ENCODE results near the gene CPA1.

Gene CPA1

DNA sequence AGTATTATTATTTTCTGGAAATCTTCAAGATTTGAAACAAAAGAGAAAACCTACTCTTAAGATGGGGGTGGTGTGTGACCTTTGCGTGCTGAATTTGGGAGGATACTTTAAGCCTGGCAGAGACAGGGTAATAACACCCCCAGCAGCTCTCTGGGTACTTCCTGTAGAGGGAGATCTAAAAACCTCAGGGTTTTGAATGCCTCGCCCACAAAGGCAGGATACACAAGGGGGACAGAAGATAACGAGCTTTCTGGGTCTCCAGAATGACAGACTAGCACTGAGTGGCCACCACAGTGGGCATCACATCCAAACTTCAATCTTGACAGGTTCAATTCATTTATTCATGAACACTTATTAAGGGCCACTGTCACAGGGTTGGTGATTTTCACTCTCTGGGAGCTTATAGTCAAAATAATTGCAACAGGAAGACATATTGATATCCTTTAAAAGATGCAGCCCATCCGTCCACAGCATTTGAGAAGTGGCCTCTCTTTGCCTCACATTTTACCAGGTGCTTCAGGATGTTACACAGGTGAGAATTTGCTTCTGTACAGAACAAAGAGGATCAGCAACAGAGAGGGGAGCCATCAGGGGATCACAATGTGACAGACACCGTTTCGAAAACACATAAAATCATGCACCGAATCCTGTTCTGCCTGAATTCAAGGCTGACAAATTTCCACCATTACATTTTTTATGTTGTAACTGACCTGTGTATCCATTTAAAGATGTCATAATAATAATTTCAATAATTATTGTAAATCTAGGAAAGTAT, 14.3 kb downstream of the CPA1 start:
- no peak for DNase-seq (ENCODE audit: low read depth)

DNA sequence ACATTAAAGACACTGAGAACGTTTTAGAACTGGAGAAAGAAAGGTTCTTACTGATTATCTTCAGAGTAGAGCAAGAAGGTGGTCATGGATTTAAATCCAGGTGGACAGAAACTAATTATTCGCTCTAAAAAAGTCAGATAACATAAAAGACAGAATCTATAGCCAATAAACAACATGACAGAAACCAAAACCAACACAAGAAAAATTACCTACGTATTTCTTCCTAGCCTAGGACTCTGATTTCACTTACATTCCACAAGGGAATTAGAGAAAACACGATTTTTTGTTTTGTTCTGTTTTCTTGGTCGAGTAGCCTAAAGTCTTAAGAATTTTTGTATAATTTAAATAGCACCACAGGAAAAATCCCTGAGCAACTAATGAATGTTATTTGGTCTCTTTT, 15.1 kb downstream of the CPA1 start:
- DNase-seq (ENCODE audit: low read depth): no peak

DNA sequence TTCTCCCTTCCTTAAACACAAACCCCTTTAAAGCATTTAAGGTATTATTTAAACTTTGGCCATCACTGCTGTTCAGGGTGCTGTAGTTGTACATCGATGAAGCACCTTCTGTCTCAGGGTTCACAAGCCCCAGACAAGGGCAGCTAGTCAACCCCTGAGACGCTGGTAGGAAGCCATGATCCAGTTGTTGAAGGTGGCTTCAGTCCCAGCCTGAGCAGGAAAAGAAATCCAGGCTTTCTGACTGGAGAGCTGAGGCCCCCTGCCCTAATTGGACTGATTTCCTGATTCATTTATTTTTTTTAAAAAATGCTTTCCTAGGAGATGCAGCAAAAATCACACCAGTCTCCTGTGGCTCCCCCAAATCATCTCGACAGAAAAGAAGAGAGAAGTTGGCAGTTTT, 15.8 kb downstream of the CPA1 start:
- DNase-seq (ENCODE audit: low read depth): no peak

DNA sequence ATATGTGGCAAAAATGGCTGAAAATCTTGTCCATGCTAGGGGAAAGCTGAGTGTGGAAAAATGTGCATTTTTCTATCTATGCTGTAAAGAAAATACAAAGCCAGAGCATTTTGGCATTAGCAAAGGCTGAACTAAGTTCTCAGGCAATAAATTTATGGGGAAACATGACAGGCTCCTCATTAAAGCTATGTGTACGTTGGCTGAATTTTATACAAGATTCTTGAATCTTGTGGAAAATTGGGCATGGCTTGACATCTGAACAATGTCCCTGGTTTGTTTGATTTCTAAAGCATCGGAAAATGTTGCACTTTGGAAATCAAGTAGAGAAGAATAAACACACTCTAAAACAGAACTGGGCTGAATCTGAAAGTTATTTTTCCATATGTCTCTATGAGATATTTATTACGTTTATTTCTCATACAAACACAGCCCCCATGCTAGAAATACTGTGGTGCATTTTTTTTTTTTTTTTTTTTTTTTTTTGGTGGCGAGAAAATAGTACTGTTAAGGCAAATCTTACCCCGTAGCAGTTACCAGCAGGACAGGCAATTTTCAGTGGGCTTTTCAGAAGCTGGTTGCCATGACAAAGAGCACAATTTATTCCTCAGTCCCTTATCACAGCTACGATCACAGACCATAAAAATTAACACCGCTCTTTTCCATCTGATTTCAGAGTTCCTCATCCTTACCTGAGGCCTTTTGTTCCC, 16.9 kb downstream of the CPA1 start:
- no peak for DNase-seq (ENCODE audit: low read depth)

DNA sequence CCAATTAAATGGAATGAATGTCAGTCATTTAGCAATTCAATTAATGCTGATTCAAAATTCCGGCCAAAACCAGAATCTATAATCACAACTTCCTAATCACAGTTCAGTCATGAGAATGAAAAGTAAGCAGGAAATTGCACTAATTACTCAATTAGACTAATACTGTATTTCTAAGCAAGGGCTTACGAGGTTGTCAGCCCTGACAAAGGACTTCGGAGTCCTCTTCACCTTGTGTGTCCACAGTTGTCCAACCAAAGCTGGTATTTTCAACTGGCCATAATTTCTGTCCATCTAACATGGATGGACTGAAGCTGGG, 17.4 kb downstream of the CPA1 start:
- DNase-seq (ENCODE audit: low read depth): no peak

DNA sequence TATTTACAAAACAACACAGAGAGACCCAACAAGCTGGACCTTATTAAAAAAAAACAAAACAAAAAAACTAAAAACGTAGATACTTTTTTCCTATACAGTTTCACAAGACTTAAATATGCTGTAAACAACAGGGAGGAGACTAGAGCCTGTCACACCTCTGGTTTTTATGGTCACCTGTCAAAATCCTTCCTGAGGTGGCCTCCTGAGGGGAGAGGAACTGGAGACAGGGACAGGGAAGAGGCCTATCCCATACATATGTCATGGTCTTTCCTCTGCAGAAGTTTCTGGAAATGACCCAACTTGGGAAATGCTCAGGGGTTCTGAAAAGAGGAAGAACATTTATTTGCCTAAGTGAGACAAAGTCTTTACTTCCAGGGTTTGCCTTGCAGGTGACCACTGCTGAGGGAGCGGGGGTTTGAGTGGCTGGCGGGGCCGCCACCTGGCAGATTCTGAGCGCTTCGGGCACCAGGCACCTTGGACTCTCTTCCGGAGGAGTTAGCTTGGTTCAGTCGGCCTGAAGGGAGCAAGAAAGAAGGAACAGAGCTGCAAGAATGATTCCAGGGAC, 18.3 kb downstream of the CPA1 start:
- no peak for DNase-seq (ENCODE audit: low read depth)

DNA sequence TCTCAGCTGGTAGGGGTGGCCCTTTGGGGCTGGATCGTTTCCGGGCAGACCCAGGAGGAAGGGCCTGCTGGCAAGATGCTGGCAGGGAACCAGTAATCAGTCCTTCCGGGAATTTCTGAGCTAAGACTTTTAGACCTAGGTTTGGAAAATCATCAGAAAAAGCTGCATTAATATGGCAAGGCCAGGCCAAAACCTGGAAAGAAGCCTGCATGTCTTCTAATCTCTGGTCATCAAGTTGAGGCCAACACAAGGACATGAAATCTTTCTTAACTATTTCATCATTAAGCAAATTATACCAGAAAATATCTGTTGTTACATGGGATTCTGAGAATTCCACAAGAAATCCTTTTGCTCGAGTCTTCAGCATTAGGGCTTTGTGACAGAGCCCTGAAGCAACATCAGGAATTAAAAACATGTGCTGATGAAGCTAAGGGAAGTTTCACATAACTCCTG, 19.9 kb downstream of the CPA1 start:
- DNase-seq (ENCODE audit: low read depth): no peak

DNA sequence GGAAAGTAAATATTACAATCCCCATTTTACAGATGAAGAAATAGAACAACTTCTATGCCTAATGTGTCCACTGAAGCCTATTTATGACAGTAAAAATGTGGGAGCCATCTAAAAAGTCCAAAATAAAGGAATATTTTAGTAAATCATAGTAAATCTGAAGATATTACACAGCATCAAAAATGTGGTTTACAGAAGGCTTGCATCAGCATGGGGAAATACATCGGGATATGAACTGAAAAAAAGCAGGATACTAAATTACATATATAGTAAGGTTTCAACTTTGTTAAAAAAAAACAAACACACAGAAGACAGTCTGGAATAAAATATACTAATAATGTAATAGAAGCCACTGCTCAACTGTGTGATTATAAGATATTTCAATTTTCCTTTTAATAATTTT, 20.8 kb downstream of the CPA1 start:
- DNase-seq (ENCODE audit: low read depth): no peak

DNA sequence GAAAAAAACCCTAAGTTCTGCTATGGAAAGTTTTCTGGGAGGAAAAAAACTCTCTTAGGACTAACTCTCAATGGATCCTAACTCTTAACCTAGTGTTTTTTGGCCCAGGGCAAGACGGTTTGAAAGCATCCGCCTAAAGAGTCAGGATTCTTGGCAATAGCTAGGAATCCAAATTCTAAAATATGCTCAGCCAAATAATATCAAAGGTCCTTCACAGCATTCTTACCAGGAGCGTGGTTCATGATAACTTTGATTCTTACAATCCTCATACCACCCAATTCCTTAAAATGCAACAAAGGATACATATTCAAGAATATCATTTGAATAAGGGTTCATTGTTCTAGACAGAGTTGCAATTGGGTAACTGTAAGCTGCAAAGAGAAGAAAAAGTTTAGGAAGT, 21.3 kb downstream of the CPA1 start:
- DNase-seq (ENCODE audit: low read depth): no peak

DNA sequence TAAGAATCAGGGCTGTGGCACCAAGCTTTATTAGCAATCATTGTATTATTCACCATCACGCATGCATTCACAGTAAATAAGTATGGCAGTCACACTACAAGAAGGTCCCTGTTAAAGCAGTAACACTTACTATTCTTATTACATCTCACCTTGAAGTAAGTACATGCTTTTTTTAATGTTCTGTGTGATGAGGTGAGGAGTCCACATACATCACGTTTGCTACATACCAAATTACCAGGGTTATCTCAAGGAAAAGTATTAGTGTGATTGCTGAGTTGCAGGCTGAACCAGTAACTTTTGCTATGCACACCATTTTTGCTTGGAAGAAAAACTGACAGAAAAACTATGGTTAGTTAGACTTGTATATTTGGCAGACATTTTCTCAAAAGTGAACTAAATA, 24.7 kb downstream of the CPA1 start:
- DNase-seq (ENCODE audit: low read depth): no peak

DNA sequence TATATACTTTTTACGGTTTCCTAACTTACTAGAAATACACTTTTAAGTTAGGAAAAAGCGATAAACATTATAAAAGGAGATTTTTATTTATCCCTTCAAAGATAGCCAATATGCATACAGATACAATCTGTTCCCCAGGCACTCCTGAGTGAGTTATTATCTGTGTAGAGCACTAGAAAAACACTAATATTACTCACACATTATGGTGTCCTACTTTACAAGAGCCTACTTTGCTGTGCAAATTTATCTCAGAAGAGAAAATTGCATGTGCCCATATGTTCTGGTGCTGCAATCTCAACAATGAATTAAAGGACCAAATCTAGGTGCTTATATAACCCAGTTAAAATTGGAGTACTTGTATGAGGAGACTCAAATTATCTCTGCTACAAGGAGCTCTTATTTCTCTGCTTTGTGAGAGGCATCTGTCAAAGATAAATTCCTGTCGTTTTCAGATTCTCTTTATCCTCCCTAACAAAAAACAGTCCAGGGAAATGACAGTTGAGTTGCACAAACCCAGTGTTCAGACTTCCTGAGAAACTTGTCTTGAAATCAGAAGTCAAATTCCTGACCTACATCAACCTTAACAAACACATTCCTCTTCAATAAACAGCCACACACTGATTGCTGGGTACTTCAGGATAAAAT, 28.9 kb downstream of the CPA1 start:
- no peak for DNase-seq (ENCODE audit: low read depth)

DNA sequence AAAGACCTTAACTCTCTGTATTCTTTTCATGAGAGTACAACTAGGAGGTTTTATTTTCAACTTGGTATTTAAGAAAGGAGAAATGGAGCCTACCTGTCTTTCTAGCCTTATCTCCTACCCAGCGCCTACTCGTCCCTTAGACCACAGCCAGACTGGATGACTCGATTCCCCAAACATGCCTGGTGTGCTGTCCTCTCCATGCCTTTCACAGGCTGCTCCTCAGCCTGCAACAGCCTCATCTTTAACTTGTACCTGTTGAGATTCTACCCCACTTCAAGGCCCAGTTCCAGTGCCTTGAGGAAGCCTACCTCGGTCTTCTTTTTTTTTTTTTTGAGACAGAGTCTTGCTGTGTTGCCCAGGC, 29.4 kb downstream of the CPA1 start:
- no peak for DNase-seq (ENCODE audit: low read depth)

DNA sequence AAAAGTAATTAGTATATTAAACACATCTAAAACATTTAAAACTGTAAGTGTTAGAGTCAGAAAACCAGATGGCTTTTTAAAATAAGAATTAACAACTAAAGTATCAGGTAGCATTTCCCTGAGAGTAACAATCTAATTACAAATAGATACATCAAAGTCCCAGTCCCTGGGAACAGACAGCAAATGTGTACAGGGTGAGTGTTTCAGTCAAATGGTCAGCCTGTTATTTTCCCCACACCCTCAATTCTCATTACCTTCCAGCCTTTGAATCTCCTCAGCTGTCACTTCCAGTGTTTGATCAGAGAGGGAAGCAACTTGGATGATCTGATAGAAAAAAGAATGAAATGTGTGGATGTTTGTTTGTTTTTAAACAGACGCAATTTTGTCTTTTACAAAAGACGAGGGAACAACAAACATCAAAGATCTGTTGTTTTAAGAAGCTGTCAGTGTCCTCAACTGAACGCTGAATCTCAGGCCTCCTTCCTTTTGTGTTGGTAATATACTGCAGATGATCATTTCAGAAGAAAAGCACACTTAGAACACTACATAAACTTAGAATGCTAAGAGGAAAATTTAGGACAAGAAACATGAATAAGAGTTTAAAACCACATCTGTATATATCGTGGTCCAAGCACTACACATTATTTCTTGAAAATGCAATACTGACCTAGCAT, 30.7 kb downstream of the CPA1 start:
- DNase-seq (ENCODE audit: low read depth): no peak

DNA sequence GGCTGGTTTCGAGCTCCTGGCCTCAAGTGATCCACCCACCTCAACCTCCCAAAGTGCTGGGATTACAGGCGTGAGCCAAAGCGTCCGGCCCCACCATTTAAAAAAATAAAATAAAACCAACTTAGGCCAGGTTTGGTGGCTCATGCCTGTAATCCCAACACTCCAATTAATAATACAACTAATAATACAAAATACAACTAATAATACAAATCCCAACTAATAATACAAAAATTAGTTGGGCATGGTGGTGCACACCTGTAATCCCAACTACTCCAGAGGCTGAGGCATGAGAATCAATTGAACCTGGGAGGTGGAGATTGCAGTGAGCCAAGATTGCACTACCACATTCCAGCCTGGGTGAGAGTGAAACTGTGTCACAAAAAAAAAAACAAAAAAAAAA, 32.9 kb downstream of the CPA1 start:
- no peak for DNase-seq (ENCODE audit: low read depth)

DNA sequence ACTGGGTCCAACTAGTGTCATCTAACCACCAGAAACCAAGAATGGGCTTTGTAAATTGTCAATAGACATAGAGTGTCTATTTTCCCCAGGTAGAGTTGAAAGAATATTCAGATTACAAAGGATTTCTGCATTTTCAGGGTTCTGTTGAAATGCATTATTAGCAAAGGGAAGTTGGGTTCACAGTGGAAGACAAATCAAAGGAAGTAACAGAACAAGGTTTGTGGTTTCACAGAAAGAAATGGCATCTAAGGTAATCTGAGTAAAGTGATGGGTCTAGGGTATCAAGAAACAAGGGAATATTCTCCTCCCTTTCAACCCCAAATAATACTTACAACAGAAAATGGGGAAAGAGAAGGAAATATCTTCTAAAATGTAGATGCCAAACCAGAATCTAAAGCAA, 34.7 kb downstream of the CPA1 start:
- DNase-seq (ENCODE audit: low read depth): no peak

DNA sequence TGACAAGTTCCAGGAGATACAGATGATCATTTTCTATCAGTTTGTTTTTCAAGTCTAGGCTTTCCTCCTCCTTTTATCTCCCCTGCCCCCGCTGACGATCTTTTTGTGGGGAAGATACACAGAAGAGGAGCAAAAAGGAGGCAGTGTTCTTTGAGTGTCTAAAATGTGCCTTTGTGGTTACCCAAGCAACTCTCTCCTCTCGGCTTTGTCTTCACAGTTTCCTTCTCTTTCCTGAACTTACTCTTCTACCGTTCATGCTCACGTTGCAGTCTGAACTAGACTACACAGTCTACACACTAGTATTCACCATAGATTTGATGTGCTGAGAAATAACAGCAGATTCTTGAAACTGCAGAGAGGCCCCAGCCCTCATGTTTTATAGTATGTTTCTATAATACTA, 36.9 kb downstream of the CPA1 start:
- DNase-seq (ENCODE audit: low read depth): no peak

DNA sequence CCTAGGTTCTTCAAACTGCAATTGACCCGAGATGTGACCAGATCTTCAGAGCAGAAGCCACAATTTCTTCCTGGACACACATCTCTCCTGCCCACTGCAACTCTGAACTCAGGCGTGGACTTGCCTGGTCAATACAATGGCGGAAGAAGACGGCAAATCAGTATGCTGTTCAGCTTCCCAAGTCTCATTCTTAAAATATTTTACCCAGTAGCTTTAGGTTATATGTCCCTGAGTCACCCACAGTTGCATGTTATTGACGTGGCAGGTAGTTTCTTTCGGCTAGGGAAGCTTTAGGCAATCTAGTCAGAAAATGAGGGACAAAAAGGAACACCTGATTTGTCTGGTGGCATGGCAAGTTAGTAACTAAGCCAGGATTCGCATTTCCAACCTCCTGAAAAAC, 38.0 kb downstream of the CPA1 start:
- no peak for DNase-seq (ENCODE audit: low read depth)

DNA sequence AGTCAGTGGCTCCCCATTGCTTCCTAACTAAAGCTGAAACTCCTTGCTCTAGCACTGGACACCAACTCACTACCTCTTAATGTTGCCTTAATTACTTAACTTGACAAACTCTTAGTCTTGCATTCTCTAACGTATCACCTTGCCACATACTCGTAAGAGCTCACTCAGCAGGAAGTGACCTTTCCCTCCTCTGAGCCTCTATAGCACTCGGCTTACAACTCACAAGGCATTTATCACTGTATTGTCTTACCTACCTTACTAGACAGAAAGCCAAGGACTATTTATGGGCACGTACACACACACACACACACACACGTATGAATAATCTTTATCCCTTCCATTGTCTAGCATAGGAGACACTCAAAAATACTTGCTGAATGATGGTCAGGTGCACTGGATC, 39.4 kb downstream of the CPA1 start:
- DNase-seq (ENCODE audit: low read depth): no peak

DNA sequence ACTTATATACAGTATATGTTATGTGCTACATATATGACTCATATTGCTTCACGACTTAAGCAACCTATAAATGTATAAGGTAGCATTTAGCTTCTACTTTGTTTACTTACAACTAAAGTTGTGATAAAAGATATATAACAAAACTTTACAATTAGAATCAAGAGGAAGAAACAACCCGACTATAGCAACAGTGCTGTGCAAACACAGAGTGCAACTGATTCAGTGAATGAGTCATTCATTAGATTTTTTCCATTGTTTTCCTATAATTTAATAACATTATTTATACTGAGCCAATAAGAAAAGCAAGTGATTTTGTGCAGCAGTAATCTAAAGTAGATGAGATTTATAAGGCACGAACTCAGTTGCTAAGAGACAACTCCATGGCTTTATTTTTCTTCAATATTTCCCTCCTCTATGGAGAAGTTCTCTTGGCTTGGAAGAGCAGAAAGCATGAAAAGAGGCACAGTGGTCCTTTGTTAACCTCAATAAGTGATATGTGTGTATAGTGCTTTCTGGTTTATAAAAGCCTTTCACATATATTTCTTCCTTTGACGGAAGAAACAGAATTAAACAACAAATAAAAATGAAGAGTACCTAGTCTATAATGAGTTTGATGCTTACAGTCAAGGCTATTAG, 40.8 kb downstream of the CPA1 start:
- DNase-seq (ENCODE audit: low read depth): no peak

DNA sequence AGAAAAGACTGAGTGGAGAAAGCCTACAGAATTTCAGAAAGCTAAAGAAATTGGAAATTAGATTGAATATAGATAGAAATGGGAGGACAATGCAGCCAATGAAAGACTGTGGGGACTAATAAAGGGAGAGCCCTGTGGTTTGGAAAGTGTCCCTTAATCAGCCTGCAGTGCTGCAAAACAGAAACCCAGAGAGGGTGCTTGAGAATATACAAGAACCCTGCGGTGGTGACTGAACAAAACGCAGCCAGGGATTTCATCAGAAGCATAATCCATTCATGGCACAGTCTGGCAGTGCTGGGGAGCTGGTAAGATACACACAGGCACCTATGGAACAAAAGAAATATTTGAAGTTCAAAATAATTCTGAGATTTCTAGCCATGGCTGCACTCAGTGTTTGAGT, 41.4 kb downstream of the CPA1 start:
- DNase-seq (ENCODE audit: low read depth): no peak

DNA sequence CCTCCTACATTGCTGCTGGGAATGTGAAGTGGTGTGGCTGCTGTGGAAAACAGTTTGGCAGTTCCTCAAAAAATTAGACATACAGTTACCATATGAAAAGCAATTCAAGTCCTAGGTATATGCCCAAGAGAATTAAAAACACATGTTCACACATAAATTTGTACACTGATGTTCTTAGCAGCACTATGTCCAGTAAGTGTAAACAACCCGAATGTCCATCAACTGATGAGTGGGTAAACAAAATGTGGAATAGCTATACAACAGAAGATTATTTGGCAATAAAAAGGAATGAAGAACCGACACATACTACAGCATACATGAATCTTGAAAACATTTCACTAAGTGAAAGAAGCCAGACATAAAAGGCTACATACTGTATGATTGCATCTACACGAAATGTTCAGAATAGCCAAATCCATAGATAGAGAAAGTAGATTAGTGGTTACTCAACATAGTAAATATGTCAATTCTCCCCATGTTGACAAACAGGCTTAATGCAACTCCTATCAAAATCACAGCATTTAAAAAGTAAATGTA, 43.3 kb downstream of the CPA1 start:
- DNase-seq (ENCODE audit: low read depth): no peak

DNA sequence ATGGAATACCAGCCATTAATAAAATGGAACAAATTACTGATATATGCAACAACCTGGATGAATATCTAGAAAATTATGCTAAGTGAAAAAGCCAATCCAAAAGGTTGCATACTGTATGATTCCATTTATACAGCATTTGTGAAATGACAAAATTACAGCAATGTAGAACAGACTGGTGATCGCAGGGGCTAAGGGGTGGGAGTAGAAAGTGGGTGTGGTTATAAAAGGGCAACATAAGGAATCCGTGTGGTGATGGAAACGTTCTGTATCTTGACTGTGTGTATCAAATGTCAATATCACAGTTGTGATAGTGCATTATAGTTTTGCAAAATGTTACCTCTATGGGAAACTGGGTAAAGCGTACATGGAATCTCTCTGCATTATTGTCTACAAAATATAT, 45.5 kb downstream of the CPA1 start:
- no peak for DNase-seq (ENCODE audit: low read depth)
